ENCODE measurements around the gene MLPH. TPM values are rescaled to one million over a fixed set of nuclear protein-coding genes. Genes with fewer than 3 reads are reported as not detected.

MLPH gene
- total and polyA plus RNA-seq, 7 donors, result 0.91 to 7.8 (median 2.4) TPM

- Histone ChIP-seq H3K4me1 (peaks cover 7% of the 10 kb centered on the region), H3K27me3 (ENCODE audit: insufficient read depth in 3 of 3, low read length in 2 of 3) (no peaks in the 10 kb centered on the region), H3K36me3 (ENCODE audit: insufficient read depth in 1 of 2, low read depth in 1 of 2) (no peaks in the 10 kb centered on the region), H3K9me3 (no peaks in the 10 kb centered on the region), H3K27ac (peak overlapping the region; percentile 44), H3K4me3 (peak overlapping the region; percentile 36)
- DNase-seq (peak; percentile 51 to 77), ATAC-seq (peak; percentile 84 to 96 (median 90))
- intact Hi-C loops (cut with DNase I), result loop anchor here (2.0 to 5.0 kb wide), 2 partner anchors 160 to 163 kb away; no protein-coding TSS in a partner anchor
- 7 to 11% (median 9%) methylated on average over 25 of the region's 25 CpGs for WGBS, 3 donors
- TF ChIP-seq CTCF (IDR thresholded peaks at IDR 0.05), result peak; percentile 52
These were observed 95.0 kb downstream of the MLPH start for GRCh38 chr2:237581751-237582746.

GRCh38 chr2:237583385-237584295, 96.6 kb downstream of the MLPH start:
- intact Hi-C loops (cut with DNase I), result loop anchor here in 1 of 2 donors (5.0 kb wide), 1 partner anchor 159 kb away; no protein-coding TSS in a partner anchor
- no peak for TF ChIP-seq CTCF (IDR thresholded peaks at IDR 0.05)
- Histone ChIP-seq H3K27ac (no peak overlapping the region), H3K4me3 (no peak overlapping the region), H3K9me3 (no peaks in the 10 kb centered on the region), H3K4me1 (peaks cover 7% of the 10 kb centered on the region), H3K27me3 (ENCODE audit: insufficient read depth in 3 of 3, low read length in 2 of 3) (no peaks in the 10 kb centered on the region), H3K36me3 (ENCODE audit: insufficient read depth in 1 of 2, low read depth in 1 of 2) (no peaks in the 10 kb centered on the region)
- no peak for DNase-seq
- WGBS, 3 donors, result 90 to 95% (median 91%) methylated on average over 19 of the region's 19 CpGs
- ATAC-seq, result no peak

- H3K4me1 ChIP-seq, result peaks cover 7% of the 10 kb centered on the region
- H3K9me3 ChIP-seq, result no peaks in the 10 kb centered on the region
- H3K4me3 ChIP-seq, result no peak overlapping the region
- H3K27me3 ChIP-seq (ENCODE audit: insufficient read depth in 3 of 3, low read length in 2 of 3), result no peaks in the 10 kb centered on the region
- no peak for TF ChIP-seq CTCF (IDR thresholded peaks at IDR 0.05)
- ATAC-seq, result no peak
- intact Hi-C loops (cut with DNase I), result no loop called here
- H3K36me3 ChIP-seq (ENCODE audit: insufficient read depth in 1 of 2, low read depth in 1 of 2), result no peaks in the 10 kb centered on the region
- H3K27ac ChIP-seq, result no peak overlapping the region
- no peak for DNase-seq
- WGBS, 3 donors, result 86 to 91% (median 89%) methylated on average over 15 of the region's 15 CpGs
These were observed 98.7 kb downstream of the MLPH start for GRCh38 chr2:237585590-237586221.

- Histone ChIP-seq H3K27me3 (ENCODE audit: insufficient read depth in 3 of 3, low read length in 2 of 3) (no peaks in the 10 kb centered on the region), H3K36me3 (ENCODE audit: insufficient read depth in 1 of 2, low read depth in 1 of 2) (no peaks in the 10 kb centered on the region), H3K9me3 (no peaks in the 10 kb centered on the region), H3K4me3 (no peak overlapping the region), H3K4me1 (no peaks in the 10 kb centered on the region), H3K27ac (no peak overlapping the region)
- ATAC-seq (no peak), DNase-seq (no peak)
- 90 to 92% (median 91%) methylated on average over 9 of the region's 9 CpGs for WGBS, 3 donors
- intact Hi-C loops (cut with DNase I), result no loop called here
- TF ChIP-seq CTCF (IDR thresholded peaks at IDR 0.05), result no peak
These were observed 101.1 kb downstream of the MLPH start for GRCh38 chr2:237588044-237588696.

All from psoas muscle (tissue), 8 donors.